Measurements from ENCODE around the gene CRYZL1.
"Not testable (repeated sequence)": the region's sequence is repeated elsewhere in the genome, so short reads cannot be mapped to it uniquely, and the experiment has no call there.

The CRYZL1 gene

DNA sequence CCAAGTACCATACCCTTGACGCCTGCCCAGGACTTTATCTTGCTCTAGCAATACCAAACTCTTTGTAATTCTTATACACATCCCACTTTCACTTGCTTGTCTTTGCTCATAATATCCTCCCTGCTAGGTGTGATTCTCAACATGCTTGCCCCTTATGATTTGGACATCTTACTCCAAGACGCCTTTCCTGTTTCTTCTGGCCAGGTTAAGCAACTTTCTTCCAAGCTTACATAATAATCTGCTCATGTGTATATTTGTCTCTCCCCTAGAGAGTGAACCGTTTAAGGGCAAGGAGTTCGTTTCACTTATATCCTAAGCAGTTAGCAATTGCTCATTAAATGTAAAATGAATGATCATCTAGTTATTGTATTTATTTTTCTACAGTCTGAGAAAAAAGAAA, 21.8 kb downstream of the CRYZL1 start:
- DNase-seq: no peak

DNA sequence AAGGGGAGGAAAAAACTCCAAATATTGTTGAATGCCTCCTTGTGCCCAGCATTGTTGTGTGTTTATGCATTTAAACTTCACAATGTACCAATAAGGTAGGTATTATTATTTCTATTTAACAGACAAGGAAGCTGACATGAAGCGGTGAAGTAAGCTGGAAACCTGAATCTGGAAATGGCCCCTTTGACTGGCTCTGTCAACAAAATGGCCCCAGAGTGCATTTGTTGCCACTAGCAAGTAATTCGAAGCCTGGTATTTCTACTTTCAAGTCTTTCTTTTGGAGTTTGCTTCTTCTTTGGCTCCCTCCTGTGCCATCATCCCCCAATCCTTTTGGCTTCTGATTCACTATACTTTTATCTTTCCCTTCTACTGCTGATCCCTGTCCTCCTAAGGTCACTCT, 23.1 kb downstream of the CRYZL1 start:
- no peak for DNase-seq

DNA sequence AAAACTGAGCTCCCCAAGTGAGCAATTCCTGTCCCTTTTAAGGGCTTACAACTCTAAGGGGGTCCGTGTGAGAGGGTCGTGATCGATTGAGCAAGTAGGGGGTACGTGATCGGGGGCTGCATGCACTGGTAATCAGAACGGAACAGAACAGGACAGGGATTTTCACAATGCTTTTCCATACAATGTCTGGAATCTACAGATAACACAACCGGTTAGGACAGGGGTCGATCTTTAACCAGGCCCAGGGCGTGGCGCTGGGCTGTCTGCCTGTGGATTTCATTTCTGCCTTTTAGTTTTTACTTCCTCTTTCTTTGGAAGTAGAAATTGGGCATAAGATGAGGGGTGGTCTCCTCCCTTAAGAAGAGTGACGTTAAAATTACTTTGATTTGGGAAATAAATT, 24.0 kb downstream of the CRYZL1 start:
- not testable (repeated sequence) for DNase-seq

DNA sequence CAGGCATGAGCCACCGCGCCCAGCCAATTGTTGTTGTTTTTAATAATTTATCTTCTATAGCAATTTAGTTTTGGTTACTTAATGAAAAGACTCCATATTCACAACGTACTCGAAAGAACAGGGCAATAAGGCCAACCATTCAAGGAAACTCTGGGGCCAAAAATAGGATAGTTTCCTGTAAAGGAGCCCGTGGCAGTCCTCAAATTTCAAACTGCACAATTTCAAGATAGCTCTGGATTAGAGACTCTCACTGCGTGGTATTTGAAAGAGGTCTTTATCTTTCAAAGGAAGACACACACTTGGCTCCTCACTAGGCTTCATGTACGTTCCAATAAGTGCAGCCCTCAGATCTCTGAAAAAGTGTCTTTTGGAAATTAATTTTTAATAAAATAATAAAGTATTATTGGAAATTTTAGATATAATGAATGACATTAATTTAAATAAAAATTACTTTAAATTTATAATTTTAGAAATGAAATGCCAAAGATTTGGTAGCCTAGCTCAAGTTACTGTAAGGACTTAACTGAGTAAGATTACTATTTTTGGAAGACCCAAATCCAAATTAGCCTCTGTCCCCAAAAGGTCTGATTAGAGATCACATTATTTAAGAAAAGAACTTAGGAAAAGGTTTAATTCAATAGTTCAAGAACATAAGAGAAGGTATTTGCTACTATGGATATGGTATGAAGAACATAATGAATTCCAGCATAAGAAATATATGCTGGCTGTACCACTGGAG, 30.4 kb downstream of the CRYZL1 start:
- DNase-seq: no peak

DNA sequence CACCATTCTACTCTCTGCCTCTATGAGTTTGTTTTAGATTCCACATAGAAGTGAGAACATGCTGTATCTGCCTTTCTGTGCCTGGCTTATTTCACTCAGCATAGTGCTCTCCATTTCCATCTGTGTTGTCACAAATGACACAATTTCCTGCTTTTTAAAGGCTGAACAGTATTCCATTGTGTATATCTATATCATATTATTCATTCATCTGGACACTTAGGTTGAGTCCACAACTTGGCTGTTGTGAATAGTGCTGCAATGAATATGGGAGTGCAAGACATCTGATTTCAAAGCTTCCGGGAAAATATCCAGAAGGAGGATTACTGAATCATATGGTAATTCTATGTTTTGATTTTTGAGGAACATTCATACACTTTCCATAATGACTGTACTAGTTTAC, 33.0 kb downstream of the CRYZL1 start:
- no peak for DNase-seq

DNA sequence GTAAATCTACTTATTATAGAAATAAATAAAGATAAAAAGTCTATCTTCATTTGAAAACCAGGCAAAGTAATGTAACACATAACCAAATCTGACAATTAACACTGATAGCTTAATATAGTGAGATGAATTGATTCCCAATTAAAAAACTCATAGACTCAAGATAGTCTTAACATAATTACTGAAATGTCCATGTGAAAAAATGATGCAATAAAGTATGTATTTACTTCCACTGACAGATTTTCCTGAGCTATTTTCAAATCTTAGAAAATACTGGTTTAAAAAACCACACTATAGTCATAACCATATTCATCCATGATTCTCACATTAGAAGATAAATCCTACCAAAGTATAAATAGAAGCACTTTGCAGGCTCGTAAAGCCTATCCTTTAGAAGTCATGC, 43.5 kb downstream of the CRYZL1 start:
- no peak for DNase-seq

DNA sequence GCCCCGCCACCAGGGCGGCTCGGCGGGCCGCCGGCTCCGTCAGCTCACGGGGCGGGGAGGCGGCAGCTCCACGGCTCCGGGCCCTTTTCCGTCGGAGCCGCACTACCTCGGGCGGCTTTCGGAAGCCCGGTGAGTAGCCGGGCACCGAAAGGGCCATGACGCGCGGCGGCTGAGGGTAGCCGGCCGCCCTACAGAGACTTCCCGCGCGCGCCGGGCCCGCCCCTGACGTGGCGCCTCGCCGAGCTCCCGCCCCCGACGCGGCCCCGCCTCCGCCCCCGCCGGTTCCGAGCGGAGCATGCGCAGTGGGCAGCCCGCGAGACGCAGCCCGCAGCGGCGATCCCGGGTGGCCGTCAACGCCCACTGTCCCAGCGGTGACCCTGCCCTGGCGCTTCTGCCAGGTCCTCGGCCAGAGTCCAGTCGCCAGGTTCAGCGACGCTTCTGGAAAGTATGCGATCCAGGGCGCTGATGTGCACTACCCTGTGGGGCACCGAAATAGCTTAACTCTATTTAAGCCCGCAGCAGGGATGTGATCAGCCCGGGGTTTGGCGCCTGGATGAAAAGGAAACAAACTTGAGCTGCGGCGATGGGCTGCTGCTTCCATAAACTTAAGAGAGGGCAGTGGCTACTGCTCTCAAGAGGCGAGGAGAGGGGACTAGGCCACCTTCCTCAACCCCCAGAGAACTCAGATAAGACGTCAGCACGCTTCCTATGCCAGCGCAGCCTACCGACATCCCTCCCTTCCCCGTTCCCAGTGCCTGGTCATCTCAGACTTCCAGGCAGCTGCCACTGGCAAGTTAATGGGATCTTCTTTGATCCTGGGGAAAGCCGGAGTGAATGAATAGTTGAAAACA, 52.8 kb downstream of the CRYZL1 start, which contains the start of gene DONSON:
DONSON (minus strand) TSS at position 200 of the 851 bp plus-strand sequence; CDS start at position 157, 43 bp downstream.
- DNase-seq: peak; percentile 89

DNA sequence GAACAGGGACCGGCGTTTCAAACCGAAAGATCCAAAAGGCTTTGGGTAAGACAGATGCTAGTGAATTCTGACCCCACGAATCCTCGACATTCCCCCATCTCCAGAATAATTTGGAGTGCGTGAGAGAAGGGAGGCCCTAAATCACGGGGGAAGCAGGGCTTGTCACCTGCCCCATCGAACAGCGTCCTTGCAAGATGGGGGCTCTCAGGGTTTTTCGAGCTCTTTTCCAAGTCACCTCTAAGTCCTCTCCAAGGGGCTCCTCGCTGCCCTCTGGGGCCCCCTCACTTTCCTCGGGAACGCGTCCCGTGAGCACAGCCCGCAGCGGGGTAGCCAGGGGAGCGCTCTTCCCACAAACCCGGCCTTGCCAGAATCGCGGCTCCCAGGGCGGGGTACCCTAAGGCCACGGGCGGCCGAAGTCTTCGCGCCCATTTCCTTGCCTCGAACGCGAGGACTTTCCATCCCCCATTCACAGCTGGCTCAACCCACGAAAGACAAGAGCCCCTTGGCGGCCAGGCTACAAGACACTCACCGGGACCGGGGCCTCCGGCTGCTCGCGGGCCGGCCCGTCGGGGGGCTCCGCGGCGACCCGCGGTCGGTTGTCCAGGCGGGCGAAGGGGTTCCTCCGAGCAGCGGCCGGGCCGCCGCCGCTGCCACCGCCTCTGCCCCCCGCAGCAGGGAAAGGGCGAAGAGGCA, 53.6 kb downstream of the CRYZL1 start:
- DNase-seq: no peak

DNA sequence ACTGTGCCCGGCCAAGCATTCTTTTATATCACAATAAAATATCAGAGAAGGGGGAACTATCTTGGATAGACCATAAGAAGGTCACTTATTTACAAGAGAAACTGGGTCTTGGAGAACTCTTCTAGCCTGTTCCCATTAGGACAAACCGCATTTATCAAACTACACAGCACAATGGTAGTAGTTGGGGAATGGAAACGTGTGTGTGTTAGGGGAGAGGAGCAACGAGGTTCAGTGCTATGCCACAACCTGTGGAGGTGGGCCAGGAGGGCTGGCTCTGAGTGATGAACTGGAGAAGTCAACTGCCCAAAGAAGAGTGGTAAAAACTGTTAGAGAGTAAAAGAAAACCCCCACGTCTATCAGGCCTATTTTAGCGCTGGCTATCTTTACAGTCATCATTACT, 54.6 kb downstream of the CRYZL1 start:
- DNase-seq: no peak

DNA sequence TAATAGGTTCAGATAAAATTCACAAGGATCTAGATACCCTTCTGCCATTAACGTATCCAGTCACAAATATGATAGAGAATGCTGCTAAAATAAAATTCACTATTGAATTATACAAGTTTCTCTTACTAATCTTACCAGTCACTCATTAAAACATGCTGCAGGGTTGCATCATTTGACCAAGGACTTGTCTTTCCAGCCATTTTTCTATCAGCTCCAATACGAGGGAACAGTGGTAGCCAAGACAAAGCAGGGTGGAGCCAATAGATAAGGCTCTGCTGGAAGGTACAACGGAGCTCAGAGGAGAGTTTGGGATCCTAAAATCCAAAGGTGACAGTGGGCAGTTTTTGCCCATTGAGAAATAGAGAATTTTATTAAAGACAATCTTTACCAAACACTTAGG, 57.1 kb downstream of the CRYZL1 start:
- DNase-seq: no peak

DNA sequence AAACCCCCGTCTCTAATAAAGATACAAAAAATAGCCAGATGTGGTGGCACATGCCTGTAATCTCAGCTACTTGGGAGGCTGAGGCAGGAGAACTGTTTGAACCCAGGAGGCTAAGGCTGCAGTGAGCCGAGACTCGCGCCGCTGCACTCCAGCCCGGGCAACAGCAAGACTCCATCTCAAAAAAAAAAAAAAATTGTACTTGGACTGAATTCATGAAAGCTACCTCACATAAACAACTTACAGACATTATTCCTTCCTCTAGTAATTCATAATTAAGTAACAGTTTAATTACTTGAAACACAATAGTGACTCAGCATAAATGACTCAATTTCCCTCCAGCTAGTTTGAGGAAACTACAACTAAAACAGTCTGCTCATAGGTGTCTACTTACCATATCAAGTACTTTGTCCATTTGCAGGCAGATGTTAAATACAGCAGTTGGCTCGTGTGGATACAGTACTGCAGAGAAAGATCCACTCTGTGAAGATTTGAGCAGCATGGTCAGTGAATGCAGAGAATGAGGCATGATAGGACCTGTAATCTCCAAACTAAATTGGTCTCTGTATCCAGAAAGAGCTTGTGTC, 62.5 kb downstream of the CRYZL1 start:
- DNase-seq: no peak

DNA sequence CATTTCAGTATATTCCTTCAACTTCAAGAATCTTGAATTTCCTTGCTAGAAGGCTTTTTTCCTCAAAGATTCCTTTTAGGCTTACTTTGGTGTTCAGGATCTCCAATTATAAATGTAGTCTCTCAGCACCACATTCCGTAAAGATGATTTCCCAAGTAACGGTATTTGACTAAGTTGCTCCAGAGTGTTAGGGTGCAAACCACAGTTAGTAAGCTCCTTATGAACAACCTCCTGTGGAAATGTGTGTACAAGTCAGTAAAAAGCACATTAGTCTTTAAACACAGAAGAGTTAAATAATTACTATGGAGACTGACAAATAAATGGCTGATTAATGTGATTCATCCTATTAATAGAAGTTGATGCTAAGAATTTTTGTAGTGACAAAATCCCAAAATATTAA, 63.3 kb downstream of the CRYZL1 start:
- no peak for DNase-seq

DNA sequence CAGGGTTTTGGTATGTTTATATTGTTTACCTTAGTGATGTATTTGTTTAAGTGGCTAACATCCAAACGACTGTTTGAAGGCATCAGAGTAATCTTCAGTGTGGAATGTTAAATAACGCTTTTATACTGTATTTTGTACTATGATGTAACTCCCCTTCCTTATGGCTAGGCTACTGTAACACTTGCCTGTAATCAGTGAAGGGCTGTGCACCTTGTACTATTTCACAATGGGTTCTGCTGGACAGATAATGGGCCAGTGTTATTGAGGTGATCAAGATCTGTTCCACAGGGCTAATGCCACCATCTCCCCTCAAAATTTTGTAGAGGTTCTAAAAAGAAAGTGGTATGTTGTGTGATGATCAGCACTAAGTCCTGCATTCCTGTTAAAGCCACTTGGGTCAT, 64.8 kb downstream of the CRYZL1 start:
- DNase-seq: not testable (repeated sequence)

DNA sequence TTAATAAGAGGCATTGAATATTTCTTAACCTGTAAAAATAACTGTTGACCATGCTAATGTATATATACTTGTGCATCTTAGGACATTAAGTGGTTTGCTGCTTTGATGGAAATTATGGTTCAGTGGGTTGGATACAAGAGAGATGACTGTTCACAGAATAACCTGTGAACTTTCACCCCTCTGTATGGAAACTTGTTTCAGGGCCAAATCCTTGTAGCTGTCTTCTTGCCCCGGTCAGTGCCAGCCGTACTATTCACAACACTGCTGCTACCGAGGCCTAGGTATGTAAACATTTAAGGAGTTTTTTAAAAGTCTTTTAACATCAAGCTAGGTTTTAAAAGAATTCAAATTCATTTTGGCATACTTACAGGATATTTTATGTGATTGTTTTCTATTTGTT, 69.2 kb downstream of the CRYZL1 start:
- no peak for DNase-seq

DNA sequence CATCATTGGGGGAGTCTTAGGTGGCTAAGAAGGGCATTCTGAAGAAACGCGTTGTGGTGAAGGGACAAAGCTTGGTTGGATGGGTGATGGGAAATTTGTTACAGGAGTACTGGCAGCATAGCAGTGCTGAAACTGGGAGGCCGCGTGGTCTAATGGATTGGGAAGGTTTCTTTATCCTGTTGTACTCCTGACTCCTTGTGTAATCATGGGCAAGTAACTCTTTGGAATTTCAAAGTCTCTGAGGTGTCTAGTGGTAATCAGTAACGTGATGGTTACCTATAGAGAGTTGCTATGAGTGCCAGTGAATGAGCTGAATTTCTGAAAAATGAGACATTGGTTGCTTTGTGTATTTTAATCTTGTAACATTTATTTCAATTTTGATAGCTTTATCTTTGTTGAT, 71.5 kb downstream of the CRYZL1 start:
- DNase-seq: no peak

DNA sequence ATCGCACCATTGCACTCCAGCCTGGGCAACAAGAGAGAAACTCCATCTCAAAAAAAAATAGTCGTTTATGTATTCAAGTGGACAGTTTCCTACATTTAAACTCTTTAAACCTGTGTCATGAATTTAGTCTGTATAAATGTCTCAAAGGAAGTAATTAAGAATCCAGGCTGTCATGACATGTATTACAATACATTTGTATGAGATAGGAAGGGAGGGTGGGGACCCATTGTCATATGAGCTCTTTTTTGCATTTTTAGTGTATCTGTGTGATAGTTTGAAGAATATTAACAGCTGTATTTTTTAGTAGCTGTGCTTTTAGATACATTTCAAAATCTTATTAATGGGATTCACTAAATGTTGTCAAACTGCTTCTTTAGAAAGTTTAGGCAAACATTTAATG, 73.1 kb downstream of the CRYZL1 start:
- DNase-seq: no peak

DNA sequence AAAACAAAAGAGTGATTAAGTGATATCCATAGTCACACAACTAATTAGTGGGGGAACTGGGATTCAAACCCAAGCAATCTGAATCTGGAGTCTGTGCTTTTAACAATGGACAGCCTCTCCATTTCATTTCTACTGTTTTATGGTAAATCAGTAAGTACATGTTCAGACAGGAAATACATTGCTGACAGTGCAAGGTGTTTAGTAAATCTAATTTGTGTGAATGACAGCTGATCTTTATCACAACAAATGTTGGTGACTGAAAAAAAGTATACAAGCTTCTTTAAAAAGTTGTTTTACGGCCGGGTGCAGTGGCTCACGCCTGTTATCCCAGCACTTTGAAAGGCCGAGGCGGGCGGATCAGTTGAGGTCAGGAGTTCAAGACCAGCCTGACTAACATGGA, 73.6 kb downstream of the CRYZL1 start:
- DNase-seq: no peak

DNA sequence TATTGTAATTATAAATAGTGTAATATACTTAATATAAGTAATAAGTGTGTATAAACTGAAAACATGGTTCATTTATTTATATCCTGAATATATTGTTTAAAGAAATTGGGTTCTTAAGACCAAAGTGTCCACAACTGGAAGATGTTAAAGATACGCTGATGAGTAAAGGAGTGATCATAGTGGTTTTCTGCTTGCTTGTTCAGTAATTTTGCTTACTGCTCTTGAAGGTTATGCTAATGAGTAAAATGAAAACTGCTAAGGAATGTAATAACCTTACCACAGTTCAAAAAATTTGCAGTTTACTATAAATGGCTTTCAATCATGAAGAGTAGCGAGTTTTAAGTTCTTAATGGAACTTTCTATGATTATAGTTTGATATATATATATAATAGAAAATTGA, 75.0 kb downstream of the CRYZL1 start:
- DNase-seq: no peak

DNA sequence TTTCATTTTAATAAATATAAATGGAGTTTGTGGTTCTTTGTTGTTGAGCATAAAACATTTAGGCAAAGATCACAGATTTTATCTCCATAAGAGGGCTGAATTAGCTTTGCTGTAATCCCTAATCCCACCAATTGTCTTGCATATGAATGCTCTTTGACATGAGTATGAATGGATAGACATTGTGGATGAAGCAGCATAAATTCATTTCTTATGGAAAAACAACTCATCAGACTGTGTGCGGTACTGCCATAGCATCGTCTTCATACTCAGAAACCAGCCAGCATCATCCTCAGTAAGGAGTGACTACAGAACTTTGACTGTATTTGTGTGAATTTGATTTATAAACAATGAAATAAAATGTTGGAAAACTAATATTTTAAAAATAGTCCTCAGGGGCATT, 79.2 kb downstream of the CRYZL1 start:
- no peak for DNase-seq

DNA sequence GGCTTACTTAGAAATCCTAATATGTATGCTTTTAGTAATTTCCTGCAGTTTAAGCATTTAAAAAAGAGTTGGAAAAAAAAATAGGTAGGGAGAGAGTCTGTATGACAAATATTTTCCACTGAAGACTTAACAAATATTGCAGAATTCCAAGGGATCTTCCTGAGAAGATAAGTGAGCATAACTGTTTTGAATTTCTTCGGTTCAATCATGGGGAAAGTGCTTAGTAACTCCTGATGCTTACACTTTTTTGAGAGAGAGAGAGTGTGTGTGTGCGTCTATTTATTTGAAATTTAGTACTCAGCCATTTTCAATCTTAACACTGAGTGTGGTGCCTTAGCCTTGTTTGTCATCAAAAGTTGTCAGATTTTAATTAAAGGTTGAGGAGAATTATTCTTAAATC, 80.2 kb downstream of the CRYZL1 start:
- DNase-seq: no peak

DNA sequence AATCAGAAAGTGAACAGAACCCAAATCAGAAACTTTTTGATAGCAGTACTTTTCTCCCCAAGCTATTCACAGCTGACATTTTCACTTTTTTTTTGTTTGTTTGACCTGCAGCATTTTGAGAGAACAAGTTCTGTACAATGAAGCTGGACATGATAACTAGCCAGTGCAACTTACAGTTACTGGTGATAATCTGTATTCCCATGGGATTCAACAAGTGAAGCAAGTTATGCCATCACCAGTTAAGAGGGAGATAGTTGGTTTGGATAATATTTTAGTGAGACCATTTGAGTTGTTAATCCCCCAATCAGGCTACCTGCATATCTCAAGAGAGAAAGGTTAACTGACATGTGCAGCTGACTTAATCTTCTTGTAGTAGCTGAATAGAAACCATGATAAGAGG, 80.6 kb downstream of the CRYZL1 start:
- DNase-seq: no peak

DNA sequence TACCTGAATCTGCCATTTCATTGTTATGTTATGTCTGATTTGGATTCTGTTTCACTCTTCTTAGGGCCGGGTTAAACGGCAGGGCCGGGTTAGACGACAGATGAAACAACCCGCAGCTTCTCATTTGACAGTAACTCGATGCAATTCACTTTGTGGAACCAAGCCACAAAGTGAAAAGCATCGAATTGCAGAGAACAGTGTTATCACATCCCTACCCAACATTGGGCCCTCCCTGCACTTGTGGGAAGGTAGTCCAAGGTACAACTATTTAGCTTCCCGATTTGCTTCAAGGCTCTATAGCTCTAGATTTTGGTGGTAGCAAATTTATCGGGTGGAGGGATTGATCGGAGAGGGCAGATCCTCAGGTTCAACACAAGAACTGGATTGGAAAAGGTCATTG, 81.7 kb downstream of the CRYZL1 start:
- DNase-seq: no peak

DNA sequence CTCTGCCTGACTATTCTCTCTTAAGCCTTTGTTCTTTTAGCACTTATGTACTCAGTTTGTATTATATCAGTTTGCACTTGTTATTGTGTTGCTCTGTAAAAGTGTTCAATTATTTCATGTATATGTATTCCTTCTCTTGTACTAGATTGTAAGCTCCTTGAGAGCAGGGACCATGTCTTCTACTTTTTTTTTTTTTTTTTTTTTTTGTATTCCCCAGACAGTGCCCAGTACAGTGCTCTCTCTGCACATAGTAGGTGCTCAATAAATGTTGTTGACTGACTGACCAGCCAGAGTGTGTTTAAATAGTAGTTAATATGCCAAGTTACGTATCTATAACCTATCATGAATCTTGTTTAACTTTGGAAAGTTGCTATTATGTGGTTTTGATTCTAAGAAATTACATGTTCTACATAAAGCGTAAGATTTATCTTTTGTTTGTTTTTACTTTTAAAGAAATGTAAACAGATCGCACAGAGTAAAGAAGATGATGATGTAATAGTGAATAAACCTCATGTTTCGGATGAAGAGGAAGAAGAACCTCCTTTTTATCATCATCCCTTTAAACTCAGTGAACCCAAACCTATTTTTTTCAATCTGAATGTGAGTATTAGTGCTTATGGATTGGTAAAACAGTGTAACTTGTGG, 82.6 kb downstream of the CRYZL1 start:
- DNase-seq: no peak

All from CD4-positive, alpha-beta T cell treated with Interleukin-10 for 1 hour (primary cell).